OCI-LY7 (cell line): ENCODE results near the gene NT5C3A. TPM values are rescaled to one million over a fixed set of nuclear protein-coding genes. Genes with fewer than 3 reads are reported as not detected.

ENCODE experiments used
- BruUV-seq: library from RNA; stranded (reverse); fragments of 400-500 nt; replicated peaks from 2 replicates; lab custom pipeline; 2021; lab: Mats Ljungman, UMichigan
- CTCF ChIA-PET: fragments of 300-600 bp; sonication (Branson Sonifier 250); formaldehyde crosslinking; loops from one replicate; lab custom pipeline; 2022; ENCODE audit warnings: antibody characterized with exemption; ENCODE audit not compliant: unreplicated experiment; lab: Charles Lee
- POLR2A ChIA-PET: fragments of 300-600 bp; sonication (Branson Sonifier 250); formaldehyde crosslinking; loops from one replicate; lab custom pipeline; 2022; ENCODE audit warnings: antibody characterized with exemption; lab: Charles Lee
- DNase-seq: peaks from one replicate; pipeline ENCODE4 v3.0.0-alpha.2; 2015; ENCODE audit warnings: low spot score
- H2AFZ ChIP-seq: fragments of 200-600 bp; sonication (generic), shearing (Covaris generic); 2 replicates; pipeline ENCODE4 v1.6.1; 2014; ENCODE audit warnings: mild to moderate bottlenecking, antibody characterized with exemption, low read length, moderate library complexity
- H3K27ac ChIP-seq: fragments of 200-600 bp; sonication (generic); 2 replicates; pipeline ENCODE4 v1.5.1; 2014; ENCODE audit warnings: mixed run types, low read depth, mild to moderate bottlenecking, moderate library complexity, low read length, inconsistent platforms; ENCODE audit not compliant: poor library complexity, severe bottlenecking
- H3K36me3 ChIP-seq: fragments of 200-600 bp; sonication (generic); 2 replicates; pipeline ENCODE4 v1.6.1; 2014; ENCODE audit warnings: mild to moderate bottlenecking, antibody characterized with exemption, low read length, moderate library complexity, mixed read lengths; ENCODE audit not compliant: insufficient read depth
- H3K4me1 ChIP-seq: fragments of 200-600 bp; sonication (generic); 2 replicates; pipeline ENCODE4 v1.5.1; 2014; ENCODE audit warnings: mild to moderate bottlenecking, low read length; ENCODE audit not compliant: insufficient read depth, poor library complexity, severe bottlenecking
- H3K4me2 ChIP-seq: fragments of 200-600 bp; sonication (generic); 2 replicates; pipeline ENCODE4 v1.6.1; 2014; ENCODE audit warnings: mild to moderate bottlenecking, low read length
- H3K4me3 ChIP-seq: fragments of 200-600 bp; sonication (generic); 2 replicates; pipeline ENCODE4 v1.5.1; 2014; ENCODE audit warnings: mild to moderate bottlenecking, low read depth, low read length; ENCODE audit not compliant: poor library complexity, severe bottlenecking
- H3K79me2 ChIP-seq: fragments of 200-600 bp; sonication (generic); 2 replicates; pipeline ENCODE4 v1.6.1; 2016; ENCODE audit warnings: low read depth, mild to moderate bottlenecking, low read length, moderate library complexity, mixed read lengths; ENCODE audit not compliant: insufficient read depth
- H3K9me2 ChIP-seq: fragments of 200-600 bp; sonication (generic); 2 replicates; pipeline ENCODE4 v1.6.1; 2016; ENCODE audit warnings: mild to moderate bottlenecking, low read length, mixed read lengths; ENCODE audit not compliant: insufficient read depth
- H3K9me3 ChIP-seq: fragments of 200-600 bp; sonication (generic); 2 replicates; pipeline ENCODE4 v1.6.1; 2014; ENCODE audit warnings: mild to moderate bottlenecking, mixed run types, low read length, mixed read lengths
- H4K20me1 ChIP-seq: fragments of 200-600 bp; sonication (generic); 2 replicates; pipeline ENCODE4 v1.6.1; 2014; ENCODE audit warnings: mild to moderate bottlenecking, antibody characterized with exemption, low read length, moderate library complexity, mixed read lengths; ENCODE audit not compliant: insufficient read depth
- EZH2phosphoT487 ChIP-seq: fragments of 200-600 bp; sonication (generic); IDR thresholded peaks from 2 replicates; pipeline ENCODE4 v1.6.1; 2018; ENCODE audit warnings: low read depth, borderline replicate concordance, mild to moderate bottlenecking, mixed run types, antibody characterized with exemption, low read length, moderate library complexity, mixed read lengths
- intact Hi-C: fragments of 100-400 bp; cut with micrococcal nuclease; formaldehyde crosslinking; loops from one replicate; pipeline ENCODE4 v1.10.0; 2022; ENCODE audit not compliant: unreplicated experiment
- total RNA-seq, 2 experiments: library from RNA; depleted of rRNA in 1 of 2; stranded (reverse); fragments of >200 nt in 1 of 2; shearing (Covaris generic) in 1 of 2; gene quantifications; 2 replicates each; pipeline ENCODE4 v1.2.3, GENCODE V29; 2014 to 2022
- TF ChIP-seq, protein P1 (sequence below): fragments of 200-600 bp; sonication (generic); conservative IDR thresholded peaks from 2 replicates; pipeline ENCODE4 v1.5.1; 2014; ENCODE audit warnings: mild to moderate bottlenecking, antibody characterized with exemption, low read length, moderate library complexity, mixed read lengths

NT5C3A gene
- total RNA-seq, 2 experiments from 2014 or later = 37.1 to 62.4 TPM

DNA sequence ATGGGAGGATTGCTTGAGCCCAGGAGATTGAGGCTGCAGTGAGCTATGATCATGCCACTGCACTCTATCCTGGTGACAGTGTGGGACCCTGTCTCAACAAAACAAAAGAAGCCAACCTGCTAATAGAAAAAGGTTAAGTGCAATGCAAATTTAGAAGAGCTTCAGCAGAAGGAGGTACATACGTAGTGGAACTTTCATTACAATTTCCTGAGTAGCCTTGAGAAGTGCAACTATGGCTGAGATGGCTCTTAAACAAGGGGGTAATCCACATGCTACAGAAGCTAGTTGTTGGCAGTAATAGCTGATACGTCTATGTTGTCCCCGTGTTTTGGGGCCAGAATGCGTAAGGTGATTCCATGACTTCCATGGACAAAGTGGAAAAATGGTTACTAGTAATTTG lies 10.7 kb upstream of the NT5C3A start:
- Histone ChIP-seq H3K9me3 (peaks cover 16% of the 10 kb centered on the region), H2AFZ (no peak overlapping the region), H3K4me1 (peaks cover 9% of the 10 kb centered on the region), H3K9me2 (no peaks in the 10 kb centered on the region), H3K36me3 (no peaks in the 10 kb centered on the region), H3K27ac (no peak overlapping the region), H4K20me1 (no peaks in the 10 kb centered on the region), H3K4me2 (no peak overlapping the region), H3K79me2 (no peaks in the 10 kb centered on the region), H3K4me3 (no peak overlapping the region)
- POLR2A ChIA-PET = interaction anchor here (0.6 to 2.4 kb wide), 8 partner anchors 10 to 220 kb away, joined by 3 to 10 read pairs (median 5); partner anchors contain the start of gene NT5C3A
- no peak for DNase-seq
- intact Hi-C loops = no loop called here
- no TSS peak for BruUV-seq
- CTCF ChIA-PET = no interaction called here
- TF ChIP-seq EZH2phosphoT487 = no peak
- TF ChIP-seq, protein P1, sequence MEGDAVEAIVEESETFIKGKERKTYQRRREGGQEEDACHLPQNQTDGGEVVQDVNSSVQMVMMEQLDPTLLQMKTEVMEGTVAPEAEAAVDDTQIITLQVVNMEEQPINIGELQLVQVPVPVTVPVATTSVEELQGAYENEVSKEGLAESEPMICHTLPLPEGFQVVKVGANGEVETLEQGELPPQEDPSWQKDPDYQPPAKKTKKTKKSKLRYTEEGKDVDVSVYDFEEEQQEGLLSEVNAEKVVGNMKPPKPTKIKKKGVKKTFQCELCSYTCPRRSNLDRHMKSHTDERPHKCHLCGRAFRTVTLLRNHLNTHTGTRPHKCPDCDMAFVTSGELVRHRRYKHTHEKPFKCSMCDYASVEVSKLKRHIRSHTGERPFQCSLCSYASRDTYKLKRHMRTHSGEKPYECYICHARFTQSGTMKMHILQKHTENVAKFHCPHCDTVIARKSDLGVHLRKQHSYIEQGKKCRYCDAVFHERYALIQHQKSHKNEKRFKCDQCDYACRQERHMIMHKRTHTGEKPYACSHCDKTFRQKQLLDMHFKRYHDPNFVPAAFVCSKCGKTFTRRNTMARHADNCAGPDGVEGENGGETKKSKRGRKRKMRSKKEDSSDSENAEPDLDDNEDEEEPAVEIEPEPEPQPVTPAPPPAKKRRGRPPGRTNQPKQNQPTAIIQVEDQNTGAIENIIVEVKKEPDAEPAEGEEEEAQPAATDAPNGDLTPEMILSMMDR = no peak

DNA sequence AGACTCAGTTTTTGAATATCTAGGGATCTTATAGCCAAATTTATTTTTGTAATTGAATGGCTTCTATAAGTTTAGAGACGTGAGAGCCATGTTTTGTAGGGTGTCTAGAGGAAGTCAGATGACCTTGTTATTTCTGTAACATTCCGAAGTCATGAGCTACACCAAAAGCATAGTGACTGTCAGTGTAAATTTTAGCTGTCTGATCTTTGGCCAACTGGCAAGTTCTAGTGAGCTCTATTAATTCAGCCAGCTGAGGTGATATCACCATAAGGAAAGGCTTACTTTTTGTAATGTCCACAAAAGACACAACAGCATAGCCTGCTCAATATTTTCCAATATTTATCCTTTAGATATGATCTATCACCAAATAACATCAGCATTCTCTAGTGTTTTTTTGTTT lies 9.9 kb upstream of the NT5C3A start:
- Histone ChIP-seq H3K79me2 (no peaks in the 10 kb centered on the region), H3K4me2 (no peak overlapping the region), H3K27ac (no peak overlapping the region), H3K4me1 (peaks cover 9% of the 10 kb centered on the region), H2AFZ (no peak overlapping the region), H3K4me3 (no peak overlapping the region), H3K9me2 (no peaks in the 10 kb centered on the region), H3K36me3 (no peaks in the 10 kb centered on the region), H3K9me3 (peaks cover 16% of the 10 kb centered on the region), H4K20me1 (no peaks in the 10 kb centered on the region)
- CTCF ChIA-PET = no interaction called here
- TF ChIP-seq, protein P1 = no peak
- TF ChIP-seq EZH2phosphoT487 = no peak
- POLR2A ChIA-PET = interaction anchor here (1.0 to 2.4 kb wide), 6 partner anchors 9 to 61 kb away, joined by 3 to 10 read pairs (median 7); partner anchors contain the start of gene NT5C3A
- BruUV-seq = no TSS peak
- intact Hi-C loops = no loop called here
- DNase-seq = no peak

DNA sequence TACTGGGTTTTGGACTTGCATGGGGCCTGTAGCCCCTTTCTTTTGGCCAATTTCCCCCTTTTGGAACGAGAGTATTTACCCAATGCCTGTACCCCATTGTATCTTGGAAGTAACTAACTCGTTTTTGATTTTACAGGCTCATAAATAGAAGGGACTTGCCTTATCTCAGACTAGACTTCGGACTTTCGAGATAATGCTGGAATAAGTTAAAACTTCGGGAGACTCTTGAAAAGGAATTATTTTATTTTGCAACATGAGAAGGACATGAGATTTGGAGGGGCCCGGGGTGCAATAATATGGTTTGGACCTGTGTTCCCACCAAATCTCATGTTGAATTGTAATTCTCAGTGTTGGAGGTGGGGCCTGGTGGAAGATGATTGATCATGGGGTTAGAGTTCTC lies 8.3 kb upstream of the NT5C3A start:
- peaks cover 29% of the 10 kb centered on the region for H3K9me3 ChIP-seq
- POLR2A ChIA-PET = interaction anchor here (0.6 kb wide), 1 partner anchor 543 kb away, joined by 3 read pairs; no protein-coding TSS in a partner anchor
- H3K36me3 ChIP-seq = no peaks in the 10 kb centered on the region
- H3K79me2 ChIP-seq = no peaks in the 10 kb centered on the region
- no peak for DNase-seq
- CTCF ChIA-PET = no interaction called here
- H3K27ac ChIP-seq = no peak overlapping the region
- no peak overlapping the region for H2AFZ ChIP-seq
- intact Hi-C loops = no loop called here
- H4K20me1 ChIP-seq = no peaks in the 10 kb centered on the region
- no peaks in the 10 kb centered on the region for H3K9me2 ChIP-seq
- no TSS peak for BruUV-seq
- no peak overlapping the region for H3K4me2 ChIP-seq
- H3K4me3 ChIP-seq = no peak overlapping the region
- TF ChIP-seq, protein P1 = no peak
- TF ChIP-seq EZH2phosphoT487 = no peak
- H3K4me1 ChIP-seq = no peaks in the 10 kb centered on the region
